HG03575 (cell line): Measurements from ENCODE around the gene STARD5.

Source experiments
- ATAC-seq: cut with Tn5 transposase; IDR thresholded peaks from one replicate; pipeline ENCODE4 v1.9.1; 2021; ENCODE audit not compliant: unreplicated experiment, insufficient number of reproducible peaks, low FRiP score; ENCODE audit errors: extremely low read depth

The STARD5 gene

DNA sequence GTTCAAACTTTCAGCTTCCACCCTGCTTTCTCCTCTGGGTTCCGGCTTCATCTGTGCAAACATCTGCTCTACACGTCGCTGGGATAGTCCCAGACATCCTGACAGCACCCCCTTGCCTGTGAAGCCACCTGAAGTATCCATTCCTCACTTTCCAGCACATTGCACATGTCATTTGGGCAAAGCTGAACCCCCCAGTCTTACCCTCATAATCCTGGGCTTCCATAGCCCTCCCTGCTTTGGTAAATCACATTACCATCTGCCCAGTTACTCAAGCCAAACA, 42.5 kb downstream of the STARD5 start:
- no peak for ATAC-seq

DNA sequence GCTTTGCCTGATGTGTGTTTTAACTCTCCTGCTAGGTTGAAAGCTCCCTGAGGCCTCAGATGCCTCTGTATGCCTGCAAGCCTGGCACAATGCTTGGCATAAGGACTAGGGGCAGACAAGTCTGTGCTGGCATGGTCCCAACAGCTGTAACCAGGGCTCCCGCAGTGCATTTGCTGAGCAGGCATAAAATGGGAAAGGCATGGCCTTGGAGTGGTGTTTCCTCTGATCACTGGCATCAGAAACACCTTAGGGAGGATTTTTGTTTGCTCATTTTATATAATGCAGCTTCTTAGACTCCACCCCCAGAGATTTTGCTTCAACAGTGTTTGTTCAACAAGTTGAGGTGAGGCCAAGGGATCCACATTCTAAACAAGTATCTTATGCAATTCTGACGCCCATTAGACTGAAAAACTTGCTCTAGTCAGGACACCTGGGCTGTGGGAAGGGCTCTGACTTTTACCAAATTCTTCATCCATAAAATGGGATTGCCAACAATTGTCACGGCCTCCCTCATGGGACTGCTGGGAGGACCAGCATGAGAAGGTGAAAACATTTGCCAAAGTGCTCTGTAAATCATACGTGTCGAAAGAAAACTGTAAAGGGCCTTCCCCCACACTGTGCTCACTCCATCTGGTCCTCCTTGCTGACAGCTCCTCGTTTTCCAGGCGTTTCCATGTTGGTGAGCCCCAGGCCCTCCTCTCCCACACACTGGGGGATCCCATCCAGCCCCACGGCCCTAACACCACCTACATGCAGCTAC, 43.1 kb downstream of the STARD5 start:
- ATAC-seq: no peak

DNA sequence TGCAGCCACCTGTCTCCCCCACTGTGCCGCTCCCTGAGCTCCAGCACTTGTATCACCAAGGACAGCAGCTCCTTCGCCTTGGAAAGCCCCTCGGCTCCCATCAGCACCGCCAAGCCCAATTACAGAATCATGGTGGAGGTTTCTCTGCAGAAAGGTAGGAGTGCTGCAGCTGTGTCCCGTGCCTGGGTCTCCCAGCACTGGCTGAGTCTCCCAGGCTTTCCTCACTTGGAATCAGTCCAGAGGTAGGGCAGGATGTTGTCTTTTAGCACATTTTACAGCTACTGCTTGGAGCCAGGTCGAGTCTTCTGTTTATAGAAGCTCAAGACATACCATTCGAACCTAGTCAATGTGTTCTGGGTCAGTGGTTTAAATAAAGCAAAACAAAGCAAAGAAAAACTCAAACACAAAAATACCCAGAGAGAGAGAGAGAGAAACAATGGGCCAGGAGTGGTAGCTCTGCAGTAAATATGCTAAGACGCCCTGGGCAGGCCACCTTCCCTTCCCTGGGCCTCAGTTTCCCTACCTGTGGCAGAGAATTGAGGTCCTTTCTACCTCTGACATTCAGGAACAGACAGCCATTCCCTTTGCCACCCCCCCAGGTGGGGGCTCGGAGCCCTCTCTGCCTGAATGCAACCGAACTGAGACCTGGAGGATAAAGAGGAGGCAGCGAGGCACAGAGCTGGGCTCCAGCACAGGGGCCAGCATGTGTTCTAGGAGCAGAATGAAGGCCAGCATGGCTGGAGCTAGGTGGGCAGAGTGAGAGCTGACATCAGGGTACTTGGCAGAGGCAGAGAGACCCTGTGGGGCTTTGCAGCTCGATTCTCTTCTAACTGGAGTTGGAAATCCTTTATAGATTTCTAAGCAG, 44.1 kb downstream of the STARD5 start:
- no peak for ATAC-seq

DNA sequence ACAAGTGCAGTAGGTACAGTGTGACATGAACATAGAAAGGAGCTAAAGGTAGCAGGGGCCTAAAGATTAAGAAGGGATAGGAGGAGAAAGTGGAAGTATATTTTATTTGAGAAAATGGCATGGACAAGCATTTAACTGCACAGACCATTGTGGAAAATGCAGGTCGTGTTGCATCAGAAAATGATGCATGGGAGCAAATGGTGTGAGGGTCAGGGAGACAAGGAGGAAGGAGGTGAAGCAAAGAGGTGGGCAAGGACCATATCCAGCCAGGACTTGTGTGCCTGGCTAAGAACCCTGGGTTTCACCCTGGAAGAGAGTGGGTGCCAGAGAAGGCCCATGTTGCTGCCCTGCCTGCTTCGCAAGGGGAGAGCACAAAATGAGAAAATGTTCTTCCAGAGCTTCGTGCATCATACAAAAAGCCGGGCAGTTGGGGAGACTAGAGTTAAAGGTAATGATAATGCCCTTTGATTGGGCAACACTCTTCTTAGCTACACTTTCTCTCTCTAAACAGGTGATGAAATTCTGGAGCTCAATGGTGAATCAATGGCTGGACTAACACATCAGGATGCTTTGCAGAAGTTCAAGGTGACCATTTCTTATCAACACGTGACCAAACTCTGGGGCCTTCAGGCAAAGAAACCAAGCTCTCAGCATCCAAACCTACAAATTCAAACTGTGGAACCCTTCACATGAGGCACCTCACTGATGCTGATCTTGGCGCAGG, 45.5 kb downstream of the STARD5 start:
- no peak for ATAC-seq

DNA sequence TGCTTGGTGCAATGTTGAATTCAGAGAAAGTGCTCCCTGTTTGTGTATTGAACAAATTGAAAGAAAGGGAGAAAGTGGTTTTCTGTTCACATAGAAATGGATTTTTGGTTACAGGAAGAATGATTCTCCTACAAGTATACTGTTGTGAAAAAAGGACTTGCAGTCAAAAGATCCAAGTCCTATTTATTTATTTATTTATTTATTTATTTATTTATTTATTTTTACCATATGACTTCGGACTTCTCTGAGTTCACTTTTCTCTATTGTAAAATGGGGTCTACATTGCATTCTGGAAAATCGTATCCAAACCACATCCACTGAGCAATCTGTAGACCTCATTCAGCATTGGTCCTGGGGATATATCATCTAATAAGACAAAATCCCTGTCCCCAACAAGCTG, 46.1 kb downstream of the STARD5 start:
- no peak for ATAC-seq

DNA sequence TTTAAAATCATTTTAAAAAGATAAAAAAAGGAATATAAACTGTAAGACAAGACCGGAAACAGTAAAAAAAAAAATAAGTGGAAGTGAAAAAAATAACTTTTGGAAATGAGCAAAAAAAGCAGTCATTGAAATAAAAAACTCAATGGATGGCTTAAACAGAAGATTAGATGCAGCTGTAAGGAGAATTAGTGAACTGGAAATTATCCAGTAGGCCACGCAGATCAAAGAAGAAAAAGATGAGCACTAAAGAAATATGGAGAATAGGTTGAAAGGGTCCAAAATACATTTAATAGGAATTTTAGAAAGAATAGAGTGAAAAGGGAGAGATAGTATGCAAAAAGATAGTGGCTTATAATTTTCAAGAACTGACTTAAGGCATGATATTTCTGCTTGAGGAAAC, 47.0 kb downstream of the STARD5 start:
- ATAC-seq: no peak

DNA sequence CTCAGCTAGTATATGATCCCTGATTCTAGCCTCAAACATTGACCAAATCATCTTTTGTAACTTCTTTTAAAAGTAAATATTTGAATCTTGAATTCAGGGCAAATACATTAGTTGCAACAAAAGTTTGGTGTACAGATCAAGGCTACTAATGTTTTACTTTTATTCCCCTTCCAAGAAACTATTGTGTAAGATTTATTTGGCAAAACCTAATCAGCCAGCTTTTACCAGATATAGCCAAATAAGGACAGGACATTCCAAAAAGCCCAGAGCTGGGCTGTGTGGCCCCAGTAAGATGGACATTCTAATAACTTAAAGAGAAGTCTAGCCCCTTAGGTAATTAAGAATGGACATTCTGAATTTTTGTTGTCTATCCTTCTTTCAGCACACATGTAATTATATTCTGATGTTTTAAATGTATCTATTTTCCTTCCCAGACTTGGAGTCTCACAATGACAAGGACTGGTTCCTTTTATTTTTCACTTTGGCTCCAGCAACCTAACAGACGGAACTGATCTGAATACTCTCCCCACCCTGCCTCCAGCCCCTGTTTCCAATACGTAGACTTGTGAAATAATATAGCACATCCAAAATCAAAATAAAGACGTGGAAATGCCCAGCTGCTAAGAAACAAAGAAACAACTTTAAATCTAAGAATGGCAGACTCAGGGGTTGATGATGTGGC, 48.1 kb downstream of the STARD5 start:
- ATAC-seq: no peak

DNA sequence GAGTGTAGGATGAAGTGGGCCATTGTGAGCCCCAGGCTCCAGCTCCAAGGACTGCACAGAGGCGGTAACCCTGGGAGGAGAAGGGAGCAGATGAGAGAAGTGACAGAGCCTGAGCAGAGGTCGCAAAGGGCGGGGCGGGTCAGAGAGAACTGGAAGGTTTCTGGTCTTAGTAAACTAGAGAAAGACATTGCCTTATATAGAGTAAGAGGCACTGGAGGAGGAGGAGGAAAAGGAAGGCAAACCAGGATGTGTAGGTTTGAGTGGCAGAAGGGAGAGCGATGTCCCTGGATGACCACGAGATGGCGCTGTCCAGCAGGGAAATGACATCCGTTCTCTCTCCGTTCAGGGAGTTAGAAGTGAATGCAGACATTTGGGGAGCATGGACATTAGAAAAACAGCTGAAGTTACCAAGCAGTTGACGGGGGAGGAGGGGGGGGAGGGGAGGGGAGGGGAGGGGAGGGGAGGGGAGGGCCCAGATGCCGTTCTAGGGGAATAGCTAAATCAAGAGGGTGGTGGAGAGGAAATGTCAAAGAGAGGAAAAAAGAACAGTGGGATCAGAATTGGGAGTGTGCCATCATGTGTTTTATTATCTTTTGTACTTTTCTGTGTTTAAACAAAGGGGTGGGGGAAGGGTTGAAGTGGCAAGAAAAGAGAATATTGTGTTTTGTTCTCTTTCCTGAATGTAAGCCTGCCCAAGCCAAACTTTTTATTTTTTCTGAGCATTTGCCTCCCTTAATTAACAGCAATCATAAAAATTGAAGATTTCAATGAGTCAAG, 48.8 kb downstream of the STARD5 start:
- peak; percentile 65 for ATAC-seq

DNA sequence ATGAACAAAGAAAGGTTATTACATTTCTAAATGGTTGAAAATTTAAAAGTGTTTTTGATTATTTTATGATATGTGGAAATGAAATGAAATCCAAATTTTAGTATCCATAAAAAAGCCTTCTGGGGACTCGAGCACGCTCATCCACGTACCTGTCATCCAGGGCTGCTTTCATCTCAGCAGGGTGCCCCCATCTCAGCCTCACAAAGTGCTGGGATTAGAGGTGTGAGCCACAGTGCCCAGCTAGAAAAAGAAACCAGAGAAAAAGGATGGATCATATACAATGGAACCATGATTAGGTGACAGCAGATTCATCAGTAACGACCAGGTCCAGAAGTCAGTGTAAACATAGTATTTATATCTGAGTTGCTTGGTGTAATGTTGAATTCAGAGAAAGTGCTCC, 49.7 kb downstream of the STARD5 start:
- ATAC-seq: no peak

DNA sequence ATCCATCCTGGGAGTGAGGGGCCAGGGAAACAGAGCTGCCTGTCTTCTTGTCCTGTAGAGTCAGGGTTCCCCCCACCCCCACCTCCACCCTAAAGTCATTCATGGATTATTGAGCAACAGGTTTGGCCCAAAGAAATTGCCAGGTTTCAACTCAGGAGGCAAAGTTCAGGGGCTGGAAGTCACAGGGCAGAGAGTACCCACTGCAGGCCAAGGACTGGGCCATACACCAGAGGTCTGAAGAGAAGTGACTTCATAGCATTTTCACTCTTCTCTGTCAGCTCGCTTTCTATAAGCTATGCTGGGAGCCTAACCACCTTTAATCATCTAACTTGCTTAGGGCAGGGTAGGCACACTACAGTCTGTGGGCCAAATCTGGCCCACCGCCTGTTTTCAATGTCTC, 50.1 kb downstream of the STARD5 start:
- ATAC-seq: no peak

DNA sequence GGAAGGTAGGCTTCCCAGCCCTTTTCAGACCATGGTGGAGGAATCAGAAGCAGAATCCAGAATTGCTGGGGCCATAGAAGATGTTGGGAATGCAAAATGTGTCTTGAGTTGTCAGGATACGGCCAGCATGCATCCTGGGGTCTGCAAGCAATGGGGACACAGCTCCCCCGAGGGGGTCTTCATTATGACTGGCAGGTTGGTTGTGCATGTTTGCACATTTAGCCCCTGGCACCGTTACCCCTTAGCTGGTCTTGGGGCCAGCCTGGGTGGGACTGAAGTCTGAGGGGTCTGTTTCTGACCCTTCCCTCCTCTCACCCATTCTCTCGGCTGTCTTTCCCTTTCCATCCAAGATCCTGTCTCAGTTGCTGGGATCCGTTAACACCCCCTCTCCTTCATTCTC, 50.7 kb downstream of the STARD5 start:
- no peak for ATAC-seq

DNA sequence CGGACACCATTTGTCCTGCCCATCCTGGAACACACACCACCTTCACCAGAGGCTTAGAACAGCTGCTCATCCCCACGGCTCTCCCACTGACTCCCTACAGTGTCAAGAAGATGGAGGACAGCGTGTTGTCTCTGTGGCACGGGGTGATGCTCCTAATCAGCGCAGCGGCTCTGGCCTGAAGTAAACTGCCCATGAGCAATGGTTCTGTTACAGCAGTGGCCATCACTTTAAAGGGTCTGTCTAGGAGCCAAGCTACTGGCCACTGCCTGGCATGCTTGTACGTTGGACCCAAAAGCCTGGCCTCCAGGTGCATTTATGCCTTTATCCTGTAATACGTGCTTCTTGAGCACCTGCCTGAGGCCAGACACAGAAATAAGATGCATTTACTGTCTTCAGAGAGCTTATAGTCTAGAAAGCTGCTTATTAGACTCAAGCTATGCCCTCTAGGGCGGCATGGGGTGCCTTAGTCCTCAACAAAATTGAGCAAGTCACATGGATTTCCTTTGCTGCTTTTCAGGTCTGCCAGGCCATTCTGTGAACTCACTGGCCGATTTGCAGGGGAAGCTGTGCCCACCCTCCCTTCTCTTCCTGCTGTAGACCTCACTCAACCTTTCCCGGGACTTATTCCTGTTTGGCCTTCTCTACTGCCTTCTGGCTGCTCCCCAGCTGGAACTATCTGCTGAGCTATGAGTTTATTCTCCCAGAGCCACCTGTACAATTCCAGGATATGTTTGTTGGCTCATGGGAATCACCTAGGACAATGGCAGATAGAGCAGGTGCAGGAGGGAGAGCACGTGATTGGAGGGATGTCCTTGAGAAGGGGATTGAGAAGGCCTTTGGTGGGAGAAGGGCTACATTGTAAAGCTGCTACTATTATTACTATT, 51.9 kb downstream of the STARD5 start:
- ATAC-seq: no peak

DNA sequence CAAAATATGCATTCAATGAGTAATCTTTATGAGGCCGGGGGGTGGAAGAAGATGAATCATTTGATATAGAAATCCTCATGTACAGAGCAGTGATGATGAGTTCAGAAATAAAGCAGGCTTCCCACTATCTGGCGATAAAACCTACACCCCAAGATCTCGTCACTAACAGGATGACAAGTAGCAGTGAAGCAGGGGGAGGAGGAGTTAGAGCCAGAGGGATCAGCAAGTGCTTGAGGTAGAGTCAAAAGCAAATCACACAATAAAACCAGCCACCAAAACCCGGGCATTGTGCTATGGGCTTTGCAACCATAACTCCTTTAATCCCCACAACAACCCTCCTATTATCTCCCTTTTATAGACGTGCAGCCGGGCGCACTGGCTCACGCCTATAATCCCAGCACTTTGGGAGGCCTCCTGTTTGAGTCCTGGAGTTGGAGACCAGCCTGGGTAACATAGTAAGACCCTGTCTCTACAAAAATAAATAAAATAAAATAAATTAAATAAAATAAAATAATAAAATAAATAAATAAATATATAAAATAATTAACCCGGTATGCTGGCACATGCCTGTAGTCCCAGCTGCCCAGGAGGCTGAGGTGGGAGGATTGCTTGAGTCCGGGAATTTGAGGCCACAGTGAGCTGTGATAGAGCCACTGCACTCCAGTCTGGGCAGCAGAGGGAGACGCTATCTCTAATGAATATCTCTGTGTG, 53.0 kb downstream of the STARD5 start:
- ATAC-seq: no peak

DNA sequence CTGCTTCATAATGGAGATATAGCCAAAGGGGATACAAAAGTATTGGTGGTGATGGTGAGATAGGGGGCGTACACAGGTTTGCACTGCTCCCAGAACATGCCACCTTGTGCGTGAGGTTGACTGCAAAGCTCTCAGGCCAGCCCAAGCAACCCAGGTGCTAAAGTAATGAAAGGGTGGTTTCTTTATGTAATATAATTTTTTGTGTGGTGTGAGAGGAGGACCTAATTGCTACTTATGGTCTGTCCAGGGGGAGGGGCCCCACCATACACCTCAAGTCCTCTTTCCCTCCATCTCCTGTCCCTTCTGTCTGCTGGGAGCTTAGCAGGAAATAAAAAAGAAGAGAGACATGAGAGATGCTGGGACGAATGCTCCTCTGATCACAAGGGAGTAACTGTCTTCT, 53.8 kb downstream of the STARD5 start:
- ATAC-seq: no peak

DNA sequence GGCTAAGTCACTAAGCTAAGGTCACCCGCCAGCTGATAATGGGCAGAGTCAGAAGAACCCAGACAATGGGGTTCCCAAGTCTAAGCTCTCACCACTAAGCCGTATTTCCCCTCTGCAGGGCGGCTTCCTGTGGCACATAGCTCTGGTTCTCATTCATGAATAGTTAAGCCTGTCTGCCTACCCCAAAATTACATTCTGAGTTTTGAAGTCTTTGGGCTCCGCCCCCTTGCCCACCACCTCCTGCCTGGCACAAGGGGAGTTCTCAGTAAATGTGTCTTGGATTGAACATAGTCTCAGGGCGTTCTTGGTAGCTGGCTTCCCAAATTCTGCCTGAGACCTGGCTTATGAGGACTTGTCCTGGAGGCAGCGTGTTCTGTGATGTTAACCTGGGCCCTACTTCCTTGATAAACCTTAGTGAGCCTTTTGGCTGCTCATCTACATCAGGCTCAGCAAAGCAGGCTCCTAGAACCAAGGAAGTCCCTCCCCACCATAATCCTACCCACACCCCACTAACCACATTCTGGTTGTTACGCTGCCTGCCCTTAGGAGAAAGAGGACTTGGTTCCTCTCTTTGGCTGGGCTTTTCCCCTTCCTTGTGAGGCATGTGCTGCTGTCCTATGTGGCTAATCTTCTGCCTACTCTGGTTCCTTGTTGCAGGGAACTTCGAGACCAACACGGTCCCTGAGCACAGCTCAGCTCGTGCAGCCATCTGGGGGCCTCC, 54.9 kb downstream of the STARD5 start:
- no peak for ATAC-seq

DNA sequence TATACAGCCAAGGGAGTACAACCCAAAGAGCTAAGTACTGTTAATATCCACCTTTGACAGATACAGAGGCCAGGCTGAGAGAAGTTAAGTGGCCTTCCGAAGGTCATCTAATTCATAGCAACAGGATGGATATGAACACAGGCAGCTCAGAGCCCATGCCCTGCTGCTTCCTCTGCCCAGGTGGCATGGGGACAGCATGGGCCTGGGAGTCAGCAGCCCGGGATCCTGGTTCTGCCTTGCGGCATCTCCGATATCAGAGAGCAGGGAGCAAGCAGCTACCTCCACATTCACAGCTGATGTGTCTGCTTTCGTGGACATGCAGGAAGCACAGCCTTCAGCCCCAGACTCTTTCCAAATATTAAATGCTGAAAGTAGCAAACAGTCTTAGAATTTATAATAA, 55.6 kb downstream of the STARD5 start:
- no peak for ATAC-seq
